GM23248 (cell line): ENCODE measurements around the gene FSIP1. TPM values are rescaled to one million over a fixed set of nuclear protein-coding genes. Genes with fewer than 3 reads are reported as not detected.

Experiments
- DNase-seq: peaks from one replicate; pipeline ENCODE4 v3.0.0-alpha.2; 2015
- H2AFZ ChIP-seq: fragments of 200-600 bp; sonication (generic); 2 replicates; pipeline ENCODE4 v1.6.1; 2016; ENCODE audit warnings: antibody characterized with exemption
- H3F3A ChIP-seq: fragments of 200-600 bp; sonication (generic); 2 replicates; pipeline ENCODE4 v1.6.1; 2016; ENCODE audit warnings: mild to moderate bottlenecking, antibody characterized with exemption, mixed run types; ENCODE audit not compliant: insufficient read depth
- H3K27ac ChIP-seq: fragments of 200-600 bp; sonication (generic); 2 replicates; pipeline ENCODE4 v1.5.1; 2016; ENCODE audit warnings: mild to moderate bottlenecking
- H3K27me3 ChIP-seq: fragments of 200-600 bp; sonication (generic); replicated peaks from 2 replicates; pipeline ENCODE4 v1.6.1; 2016; ENCODE audit warnings: mild to moderate bottlenecking; ENCODE audit not compliant: insufficient read depth
- H3K36me3 ChIP-seq: fragments of 200-600 bp; sonication (generic); 2 replicates; pipeline ENCODE4 v1.6.1; 2016; ENCODE audit warnings: low read depth, mild to moderate bottlenecking
- H3K4me1 ChIP-seq: fragments of 200-600 bp; sonication (generic); 2 replicates; pipeline ENCODE4 v1.6.1; 2016; ENCODE audit warnings: mild to moderate bottlenecking; ENCODE audit not compliant: insufficient read depth
- H3K4me2 ChIP-seq: fragments of 200-600 bp; sonication (generic); one replicate; pipeline ENCODE4 v1.6.1; 2016; ENCODE audit warnings: mild to moderate bottlenecking; ENCODE audit not compliant: unreplicated experiment
- H3K4me3 ChIP-seq: fragments of 200-600 bp; sonication (generic); 2 replicates; pipeline ENCODE4 v1.5.1; 2016; ENCODE audit warnings: mild to moderate bottlenecking
- H3K79me2 ChIP-seq: fragments of 200-600 bp; sonication (generic); 2 replicates; pipeline ENCODE4 v1.6.1; 2016; ENCODE audit warnings: mild to moderate bottlenecking; ENCODE audit not compliant: insufficient read depth
- H3K9ac ChIP-seq: fragments of 200-600 bp; sonication (generic); 2 replicates; pipeline ENCODE4 v1.6.1; 2016; ENCODE audit warnings: mild to moderate bottlenecking
- H3K9me2 ChIP-seq: fragments of 200-600 bp; sonication (generic); 2 replicates; pipeline ENCODE4 v1.6.1; 2016; ENCODE audit warnings: mixed run types, mild to moderate bottlenecking, moderate library complexity; ENCODE audit not compliant: insufficient read depth
- H3K9me3 ChIP-seq: fragments of 200-600 bp; sonication (generic); one replicate; pipeline ENCODE4 v1.6.1; 2017; ENCODE audit warnings: low read depth
- H4K20me1 ChIP-seq: fragments of 200-600 bp; sonication (generic); 2 replicates; pipeline ENCODE4 v1.6.0; 2016; ENCODE audit not compliant: insufficient read depth
- EZH2 ChIP-seq: fragments of 200-600 bp; sonication (generic); IDR thresholded peaks from 2 replicates; pipeline ENCODE4 v1.6.1; 2018; ENCODE audit warnings: antibody characterized with exemption, mild to moderate bottlenecking; ENCODE audit not compliant: insufficient read depth, poor library complexity, severe bottlenecking
- EZH2phosphoT487 ChIP-seq: fragments of 200-600 bp; sonication (generic); IDR thresholded peaks from 2 replicates; pipeline ENCODE4 v1.6.1; 2018; ENCODE audit warnings: antibody characterized with exemption, moderate library complexity, mild to moderate bottlenecking, low read depth; ENCODE audit not compliant: insufficient read depth
- WGBS, 2 experiments: methylation state at CpG; one replicate each; pipeline ENCODE4 v1.1.6; 2015 to 2017; ENCODE audit warnings: low lambda C conversion rate in 2 of 2, low coverage in 1 of 2; ENCODE audit errors: missing lambda C conversion rate in 2 of 2; 5-methylcytosine and 5-hydroxymethylcytosine counted together
- in situ Hi-C: fragments of 300-500 bp; cut with MboI; formaldehyde crosslinking; loops from 2 replicates; pipeline ENCODE4 v1.15.0; 2020
- polyA plus RNA-seq: library from polyadenylated mRNA; unstranded; fragments of >200 nt; fragmentation: Nextera tagmentation; extraction: Ambion mirVana; gene quantifications from 2 replicates; pipeline ENCODE4 v1.2.1, GENCODE V29; 2016
- total RNA-seq: library from RNA; depleted of rRNA; stranded (reverse); fragments of >200 nt; shearing (Covaris generic); gene quantifications from 2 replicates; pipeline ENCODE4 v1.2.3, GENCODE V29; 2014

FSIP1 gene
- total and polyA plus RNA-seq, 2 experiments from 2014 or later = 2.4 TPM

DNA sequence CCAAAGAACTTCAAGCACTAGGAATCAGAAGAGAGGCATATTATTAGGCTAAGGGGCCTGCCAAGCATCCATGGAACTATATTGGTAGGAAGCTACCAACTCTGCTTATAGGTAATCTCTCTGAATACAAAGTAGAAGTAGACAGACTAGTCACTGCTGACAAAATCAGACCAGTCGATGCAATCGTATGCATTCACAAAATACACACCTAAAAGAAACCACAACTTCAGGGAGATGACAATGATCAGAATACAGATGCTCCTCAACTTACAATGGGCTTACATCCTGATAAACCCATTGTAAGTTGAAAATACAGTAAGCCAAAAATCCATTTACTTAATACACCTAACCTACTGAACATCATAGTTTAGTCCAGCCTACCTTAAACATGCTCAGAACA is 94.7 kb downstream of the FSIP1 start:
- Histone ChIP-seq H4K20me1 (no peaks in the 10 kb centered on the region), H3K4me3 (no peak overlapping the region), H3K4me2 (no peak overlapping the region), H3K4me1 (peaks cover 35% of the 10 kb centered on the region), H3K9me3 (no peaks in the 10 kb centered on the region), H3K79me2 (no peaks in the 10 kb centered on the region), H2AFZ (no peak overlapping the region), H3K27me3 (no peaks in the 10 kb centered on the region), H3K27ac (no peak overlapping the region), H3F3A (peaks cover 6% of the 10 kb centered on the region), H3K36me3 (no peaks in the 10 kb centered on the region), H3K9me2 (no peaks in the 10 kb centered on the region; the same call in 1 of the 2 replicates), H3K9ac (no peak overlapping the region)
- in situ Hi-C loops = loop anchor here (10.0 kb wide), 1 partner anchor 77 kb away; no protein-coding TSS in a partner anchor
- DNase-seq = no peak
- WGBS, 2 experiments = 89 to 96% methylated on average over 2 of the region's 2 CpGs
- TF ChIP-seq EZH2phosphoT487 = no peak
- TF ChIP-seq EZH2 = no peak

GRCh38 chr15:39685999-39686613 is 96.5 kb downstream of the FSIP1 start:
- Histone ChIP-seq H3K4me1 (peaks cover 53% of the 10 kb centered on the region), H3K9me2 (no peaks in the 10 kb centered on the region; the same call in 1 of the 2 replicates), H3K36me3 (no peaks in the 10 kb centered on the region), H4K20me1 (no peaks in the 10 kb centered on the region), H3K4me2 (peak overlapping the region; percentile 0), H3K4me3 (no peak overlapping the region), H3K27me3 (no peaks in the 10 kb centered on the region), H3K9ac (no peak overlapping the region), H3F3A (peaks cover 6% of the 10 kb centered on the region), H3K9me3 (no peaks in the 10 kb centered on the region), H2AFZ (peak overlapping the region; percentile 17; the same call in 1 of the 2 replicates), H3K27ac (no peak overlapping the region), H3K79me2 (no peaks in the 10 kb centered on the region)
- DNase-seq = peak; percentile 72
- 22% methylated on average over 4 of the region's 4 CpGs for WGBS, 2 experiments
- in situ Hi-C loops = loop anchor here (10.0 kb wide), 1 partner anchor 79 kb away; no protein-coding TSS in a partner anchor
- no peak for TF ChIP-seq EZH2phosphoT487
- TF ChIP-seq EZH2 = no peak

DNA sequence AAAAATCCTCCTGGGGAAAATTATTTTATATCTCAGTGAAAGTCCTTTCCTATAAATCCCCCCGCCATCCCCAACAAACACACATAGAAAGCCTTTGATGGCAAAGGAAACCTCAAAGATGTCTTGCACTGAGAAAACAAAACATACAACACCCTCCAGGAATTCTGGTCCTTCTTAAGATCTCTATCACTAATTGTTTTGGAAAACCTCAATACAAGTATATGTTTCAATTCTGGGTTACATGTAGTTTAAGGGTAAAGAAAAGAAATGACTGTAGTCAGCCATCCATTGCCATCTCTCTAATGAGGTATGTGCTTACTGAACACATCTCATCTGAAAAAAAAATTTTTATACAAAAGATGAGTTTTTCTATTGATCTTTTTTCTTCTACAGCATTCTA is 97.3 kb downstream of the FSIP1 start:
- Histone ChIP-seq H3K27me3 (no peaks in the 10 kb centered on the region), H3K4me1 (peaks cover 54% of the 10 kb centered on the region), H3K4me3 (no peak overlapping the region), H4K20me1 (no peaks in the 10 kb centered on the region), H3K9me2 (no peaks in the 10 kb centered on the region; the same call in 1 of the 2 replicates), H3K36me3 (no peaks in the 10 kb centered on the region), H3K9me3 (no peaks in the 10 kb centered on the region), H3F3A (peaks cover 6% of the 10 kb centered on the region), H2AFZ (peak overlapping the region; percentile 17; the same call in 1 of the 2 replicates), H3K9ac (no peak overlapping the region), H3K27ac (no peak overlapping the region), H3K4me2 (no peak overlapping the region), H3K79me2 (no peaks in the 10 kb centered on the region)
- DNase-seq = no peak
- TF ChIP-seq EZH2phosphoT487 (no peak), EZH2 (no peak)
- in situ Hi-C loops = loop anchor here (10.0 kb wide), 1 partner anchor 79 kb away; no protein-coding TSS in a partner anchor
- 94 to 100% methylated on average over 1 of the region's 1 CpG for WGBS, 2 experiments

- WGBS, 2 experiments = 34 to 36% methylated on average over 3 of the region's 3 CpGs
- in situ Hi-C loops = loop anchor here (10.0 kb wide), 1 partner anchor 81 kb away; no protein-coding TSS in a partner anchor
Measured at GRCh38 chr15:39684233-39684632, 98.4 kb downstream of the FSIP1 start.

More at GRCh38 chr15:39684233-39684632, 98.4 kb downstream of the FSIP1 start:
- peaks cover 57% of the 10 kb centered on the region for H3K4me1 ChIP-seq
- H3F3A ChIP-seq = peaks cover 6% of the 10 kb centered on the region
- H3K27me3 ChIP-seq = no peaks in the 10 kb centered on the region
- H3K9me2 ChIP-seq = no peaks in the 10 kb centered on the region; the same call in 1 of the 2 replicates
- H3K79me2 ChIP-seq = no peaks in the 10 kb centered on the region
- H3K27ac ChIP-seq = no peak overlapping the region
- no peak overlapping the region; the same call in 1 of the 2 replicates for H2AFZ ChIP-seq
- no peaks in the 10 kb centered on the region for H3K9me3 ChIP-seq
- no peaks in the 10 kb centered on the region for H4K20me1 ChIP-seq
- no peak overlapping the region for H3K4me3 ChIP-seq
- no peak overlapping the region for H3K9ac ChIP-seq
- no peak for TF ChIP-seq EZH2
- TF ChIP-seq EZH2phosphoT487 = no peak
- H3K36me3 ChIP-seq = no peaks in the 10 kb centered on the region
- DNase-seq = peak; percentile 56
- H3K4me2 ChIP-seq = peak overlapping the region; percentile 18
